IMR-90 (cell line): Measurements from ENCODE around the gene DYSF. TPM values are rescaled to one million over a fixed set of nuclear protein-coding genes. Genes with fewer than 3 reads are reported as not detected.

Experiments used
- ATAC-seq: fragments of 200-7000 bp; cut with Tn5 transposase; 2 replicates; pipeline ENCODE4 v1.9.1; 2020; ENCODE audit warnings: low read depth, mild to moderate bottlenecking, moderate library complexity
- BruUV-seq: library from RNA; stranded (reverse); fragments of 400-500 nt; replicated peaks from 2 replicates; lab custom pipeline; 2021; lab: Mats Ljungman, UMichigan
- CTCF ChIA-PET: fragments of 300-600 bp; formaldehyde crosslinking; extraction: SDS; loops from one replicate; lab custom pipeline; 2021; ENCODE audit warnings: antibody characterized with exemption; lab: Yijun Ruan, JAX
- POLR2A ChIA-PET: fragments of 300-600 bp; sonication (Branson Sonifier 250); formaldehyde crosslinking; loops from one replicate; lab custom pipeline; 2022; ENCODE audit warnings: antibody characterized with exemption; ENCODE audit not compliant: unreplicated experiment; lab: Charles Lee
- DNase-seq: peaks from one replicate; pipeline ENCODE4 v3.0.0; 2013
- H2AFZ ChIP-seq: replicated peaks from 2 replicates; pipeline ENCODE3; 2013; ENCODE audit warnings: low read length, mild to moderate bottlenecking; ENCODE audit not compliant: poor library complexity
- H2AK5ac ChIP-seq: 2 replicates; pipeline ENCODE4 v1.6.1; 2013; ENCODE audit warnings: low read depth, low read length, inconsistent platforms
- H2AK9ac ChIP-seq: replicated peaks from 2 replicates; pipeline ENCODE3; 2013; ENCODE audit warnings: mild to moderate bottlenecking, low read depth, low read length, moderate library complexity; ENCODE audit not compliant: poor library complexity
- H2BK120ac ChIP-seq: 2 replicates; pipeline ENCODE4 v1.6.1; 2013; ENCODE audit warnings: low read depth, low read length, inconsistent platforms
- H2BK15ac ChIP-seq: 3 replicates; pipeline ENCODE4 v1.6.1; 2013; ENCODE audit warnings: low read depth, low read length, inconsistent platforms
- H2BK20ac ChIP-seq: 2 replicates; pipeline ENCODE4 v1.6.1; 2013; ENCODE audit warnings: low read depth, mild to moderate bottlenecking, inconsistent platforms, low read length, moderate library complexity
- H2BK5ac ChIP-seq: 2 replicates; pipeline ENCODE4 v1.6.1; 2013; ENCODE audit warnings: mild to moderate bottlenecking, low read depth, low read length, inconsistent platforms; ENCODE audit not compliant: poor library complexity, severe bottlenecking
- H3K14ac ChIP-seq: replicated peaks from 2 replicates; pipeline ENCODE4 v1.6.1; 2013; ENCODE audit warnings: low read depth, low read length, inconsistent platforms
- H3K18ac ChIP-seq: 2 replicates; pipeline ENCODE4 v1.6.1; 2013; ENCODE audit warnings: low read depth, low read length, control low read depth
- H3K23ac ChIP-seq: 2 replicates; pipeline ENCODE4 v1.6.1; 2013; ENCODE audit warnings: low read depth, low read length, inconsistent platforms
- H3K27ac ChIP-seq: 2 replicates; pipeline ENCODE4 v1.5.1; 2013; ENCODE audit warnings: mild to moderate bottlenecking, control low read depth, low read length; ENCODE audit not compliant: insufficient read depth
- H3K27me3 ChIP-seq: 2 replicates; pipeline ENCODE4 v1.6.1; 2013; ENCODE audit warnings: low read length; ENCODE audit not compliant: control insufficient read depth, insufficient read depth
- H3K36me3 ChIP-seq: 2 replicates; pipeline ENCODE4 v1.6.1; 2013; ENCODE audit warnings: low read length, mixed read lengths; ENCODE audit not compliant: control insufficient read depth, insufficient read depth
- H3K4ac ChIP-seq: 2 replicates; pipeline ENCODE4 v1.6.1; 2013; ENCODE audit warnings: low read depth, low read length, inconsistent platforms
- H3K4me1 ChIP-seq: 2 replicates; pipeline ENCODE4 v1.6.1; 2013; ENCODE audit warnings: low read length, mixed read lengths; ENCODE audit not compliant: control insufficient read depth, insufficient read depth
- H3K4me2 ChIP-seq: 2 replicates; pipeline ENCODE4 v1.6.1; 2013; ENCODE audit warnings: low read depth, mild to moderate bottlenecking, control low read depth, low read length, moderate library complexity
- H3K4me3 ChIP-seq: 2 replicates; pipeline ENCODE4 v1.5.1; 2013; ENCODE audit warnings: low read depth, mild to moderate bottlenecking, control low read depth, low read length, moderate library complexity; ENCODE audit not compliant: insufficient read depth
- H3K56ac ChIP-seq: 2 replicates; pipeline ENCODE4 v1.6.1; 2013; ENCODE audit warnings: low read length, inconsistent platforms; ENCODE audit not compliant: insufficient read depth; ENCODE audit errors: extremely low read depth
- H3K79me1 ChIP-seq, 2 experiments: 2 replicates each; pipeline ENCODE4 v1.6.1; 2013; ENCODE audit warnings: low read length in 2 of 2, inconsistent platforms in 1 of 2, low read depth in 1 of 2
- H3K9ac ChIP-seq: 2 replicates; pipeline ENCODE4 v1.6.1; 2013; ENCODE audit warnings: low read depth, low read length, control low read depth
- H3K9me1 ChIP-seq: 2 replicates; pipeline ENCODE4 v1.6.1; 2013; ENCODE audit warnings: low read length, inconsistent platforms; ENCODE audit not compliant: insufficient read depth
- H3K9me3 ChIP-seq: 2 replicates; pipeline ENCODE4 v1.6.1; 2013; ENCODE audit warnings: low read length; ENCODE audit not compliant: control insufficient read depth, insufficient read depth
- H4K20me1 ChIP-seq: 2 replicates; pipeline ENCODE4 v1.6.1; 2013; ENCODE audit warnings: low read length, inconsistent platforms; ENCODE audit not compliant: insufficient read depth
- H4K5ac ChIP-seq: 2 replicates; pipeline ENCODE4 v1.6.1; 2013; ENCODE audit warnings: mild to moderate bottlenecking, low read depth, low read length, control low read depth
- H4K8ac ChIP-seq, 2 experiments: 2 replicates each; pipeline ENCODE4 v1.6.1; 2013; ENCODE audit warnings: low read depth in 2 of 2, low read length in 2 of 2, control low read depth in 1 of 2, inconsistent platforms in 1 of 2
- H4K91ac ChIP-seq: 2 replicates; pipeline ENCODE4 v1.6.1; 2013; ENCODE audit warnings: low read depth, low read length, inconsistent platforms; ENCODE audit not compliant: insufficient read depth
- CEBPB ChIP-seq: IDR thresholded peaks from 2 replicates; pipeline ENCODE4 v1.6.1; 2012; ENCODE audit warnings: low read depth, low read length, improper control_type of control experiment
- CHD1 ChIP-seq: IDR thresholded peaks from 2 replicates; pipeline ENCODE4 v1.6.1; 2012; ENCODE audit warnings: low read depth, low read length, improper control_type of control experiment
- MXI1 ChIP-seq: IDR thresholded peaks from 2 replicates; pipeline ENCODE4 v1.6.1; 2012; ENCODE audit warnings: low read depth, mild to moderate bottlenecking, low read length, moderate library complexity, borderline replicate concordance
- NFE2L2 ChIP-seq: fragments of 150-350 bp; IDR thresholded peaks from 2 replicates; pipeline ENCODE4 v1.6.1; 2016; ENCODE audit warnings: low read depth, mild to moderate bottlenecking, low read length
- RAD21 ChIP-seq: IDR thresholded peaks from 2 replicates; pipeline ENCODE4 v1.6.1; 2012; ENCODE audit warnings: low read length, improper control_type of control experiment
- RCOR1 ChIP-seq: IDR thresholded peaks from 2 replicates; pipeline ENCODE4 v1.6.1; 2012; ENCODE audit warnings: mild to moderate bottlenecking, low read length, improper control_type of control experiment; ENCODE audit not compliant: insufficient replicate concordance
- RFX5 ChIP-seq: IDR thresholded peaks from 2 replicates; pipeline ENCODE4 v1.8.0; 2012; ENCODE audit warnings: low read depth, mild to moderate bottlenecking, low read length, moderate library complexity
- SMC3 ChIP-seq: fragments of 150-350 bp; IDR thresholded peaks from 2 replicates; pipeline ENCODE4 v1.6.1; 2016; ENCODE audit warnings: low read depth, mild to moderate bottlenecking, antibody characterized with exemption, low read length, moderate library complexity
- USF2 ChIP-seq: fragments of 150-350 bp; IDR thresholded peaks from 2 replicates; pipeline ENCODE4 v1.6.1; 2017; ENCODE audit warnings: mild to moderate bottlenecking, antibody characterized with exemption, low read length, low read depth
- WGBS, 2 experiments: methylation state at CpG; one replicate each; pipeline versions ENCODE4 v1.1.5 to v1.1.7; 2013; ENCODE audit warnings: missing lambda C conversion rate in 2 of 2; ENCODE audit not compliant: insufficient read length in 1 of 2; ENCODE audit errors: extremely low coverage in 2 of 2; 5-methylcytosine and 5-hydroxymethylcytosine counted together
- dilution Hi-C: fragments of 300-500 bp; cut with HindIII; formaldehyde crosslinking; loops from one replicate; pipeline ENCODE4 v1.14.3; 2018; ENCODE audit warnings: low sequenced_read_pairs; ENCODE audit not compliant: unreplicated experiment
- in situ Hi-C: fragments of 300-500 bp; cut with MboI; formaldehyde crosslinking; loops from 3 replicates; pipeline ENCODE4 v1.14.3; 2019; ENCODE audit warnings: low sequenced_read_pairs, inconsistent platforms, mixed read lengths
- intact Hi-C: fragments of 100-400 bp; cut with micrococcal nuclease; formaldehyde crosslinking; loops from 2 replicates; pipeline ENCODE4 v1.10.0; 2022
- polyA plus RNA-seq, 3 experiments: library from polyadenylated mRNA; depleted of rRNA; stranded (reverse); fragments of >200 nt; gene quantifications; 2 replicates each; pipeline ENCODE4 v1.2.3, GENCODE V29; 2012; ENCODE audit warnings: low replicate concordance in 1 of 3
- total RNA-seq: library from RNA; depleted of rRNA; stranded (reverse); fragments of >200 nt; gene quantifications from 2 replicates; pipeline ENCODE4 v1.2.3, GENCODE V29; 2012
- TF ChIP-seq, protein P1 (sequence below): fragments of 150-350 bp; IDR thresholded peaks from 2 replicates; pipeline ENCODE4 v1.6.1; 2016; ENCODE audit warnings: low read depth, mild to moderate bottlenecking, low read length, moderate library complexity, borderline replicate concordance
- TF ChIP-seq, protein P2 (sequence below): conservative IDR thresholded peaks from 2 replicates; pipeline ENCODE4 v1.5.1; 2012; ENCODE audit warnings: mild to moderate bottlenecking, low read depth, low read length, improper control_type of control experiment

The DYSF gene
- total and polyA plus RNA-seq, 2 of the 4 experiments (the other 2 are of a cell fraction) = 0.09 to 0.18 TPM

DNA sequence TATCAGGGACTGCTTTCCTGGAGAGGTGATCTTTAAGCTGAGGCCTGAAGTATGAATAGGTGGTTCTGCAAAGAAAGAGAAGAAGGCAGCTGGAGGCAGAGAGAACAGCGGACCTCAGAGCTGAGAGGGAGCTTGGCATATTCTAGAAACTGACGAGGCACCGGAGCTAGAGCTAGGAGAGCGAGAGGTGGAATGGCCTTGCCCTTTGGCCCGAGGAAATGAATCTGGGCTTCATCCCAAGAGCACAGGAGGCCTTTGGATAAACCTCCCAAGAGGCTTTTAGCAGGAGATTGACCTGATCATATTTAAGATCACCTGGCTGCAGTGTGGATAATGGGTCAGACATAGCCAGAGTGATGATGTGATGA, 7.9 kb downstream of the DYSF start (continued):
- no peak for TF ChIP-seq MXI1
- TF ChIP-seq, protein P1, sequence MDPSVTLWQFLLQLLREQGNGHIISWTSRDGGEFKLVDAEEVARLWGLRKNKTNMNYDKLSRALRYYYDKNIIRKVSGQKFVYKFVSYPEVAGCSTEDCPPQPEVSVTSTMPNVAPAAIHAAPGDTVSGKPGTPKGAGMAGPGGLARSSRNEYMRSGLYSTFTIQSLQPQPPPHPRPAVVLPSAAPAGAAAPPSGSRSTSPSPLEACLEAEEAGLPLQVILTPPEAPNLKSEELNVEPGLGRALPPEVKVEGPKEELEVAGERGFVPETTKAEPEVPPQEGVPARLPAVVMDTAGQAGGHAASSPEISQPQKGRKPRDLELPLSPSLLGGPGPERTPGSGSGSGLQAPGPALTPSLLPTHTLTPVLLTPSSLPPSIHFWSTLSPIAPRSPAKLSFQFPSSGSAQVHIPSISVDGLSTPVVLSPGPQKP = no peak
- no peak for TF ChIP-seq RAD21

GRCh38 chr2:71462056-71462605, 8.8 kb downstream of the DYSF start:
- Histone ChIP-seq H3K14ac (no peak overlapping the region), H3K27ac (no peak overlapping the region), H3K79me1 (no peaks in the 10 kb centered on the region), H2AK9ac (no peak overlapping the region), H3K23ac (no peak overlapping the region), H4K91ac (no peak overlapping the region), H3K56ac (no peak overlapping the region), H3K9ac (no peak overlapping the region), H4K5ac (no peak overlapping the region), H3K4me1 (peaks cover 3% of the 10 kb centered on the region; the same call in 1 of the 2 replicates), H3K4me2 (no peak overlapping the region), H4K20me1 (no peaks in the 10 kb centered on the region), H3K9me1 (no peaks in the 10 kb centered on the region; the same call in 1 of the 2 replicates), H3K36me3 (no peaks in the 10 kb centered on the region), H3K27me3 (peaks cover 47% of the 10 kb centered on the region), H2BK5ac (no peak overlapping the region), H2AK5ac (no peak overlapping the region), H3K18ac (no peak overlapping the region), H3K4ac (no peak overlapping the region), H3K4me3 (no peak overlapping the region), H2BK120ac (no peak overlapping the region), H4K8ac (no peak overlapping the region), H2AFZ (no peak overlapping the region), H2BK20ac (no peak overlapping the region), H2BK15ac (no peak overlapping the region), H3K9me3 (peaks cover 8% of the 10 kb centered on the region)
- ChIA-PET POLR2A (no interaction called here), CTCF (interaction anchor here (0.9 to 1.5 kb wide), 2 partner anchors 47 to 62 kb away, joined by 3 to 5 read pairs; no protein-coding TSS in a partner anchor)
- ATAC-seq (no peak), DNase-seq (no peak)
- WGBS, 2 experiments = 100% methylated on average over 2 of the region's 8 CpGs; no CpG with 5 or more reads in 1 of the 2 experiments
- no TSS peak for BruUV-seq
- dilution Hi-C loops (no loop called here), intact Hi-C loops (no loop called here), in situ Hi-C loops (no loop called here)
- TF ChIP-seq RCOR1 (no peak), MXI1 (no peak), CHD1 (no peak), RFX5 (no peak), NFE2L2 (no peak), USF2 (no peak), SMC3 (no peak), CEBPB (no peak)
- TF ChIP-seq, protein P2, sequence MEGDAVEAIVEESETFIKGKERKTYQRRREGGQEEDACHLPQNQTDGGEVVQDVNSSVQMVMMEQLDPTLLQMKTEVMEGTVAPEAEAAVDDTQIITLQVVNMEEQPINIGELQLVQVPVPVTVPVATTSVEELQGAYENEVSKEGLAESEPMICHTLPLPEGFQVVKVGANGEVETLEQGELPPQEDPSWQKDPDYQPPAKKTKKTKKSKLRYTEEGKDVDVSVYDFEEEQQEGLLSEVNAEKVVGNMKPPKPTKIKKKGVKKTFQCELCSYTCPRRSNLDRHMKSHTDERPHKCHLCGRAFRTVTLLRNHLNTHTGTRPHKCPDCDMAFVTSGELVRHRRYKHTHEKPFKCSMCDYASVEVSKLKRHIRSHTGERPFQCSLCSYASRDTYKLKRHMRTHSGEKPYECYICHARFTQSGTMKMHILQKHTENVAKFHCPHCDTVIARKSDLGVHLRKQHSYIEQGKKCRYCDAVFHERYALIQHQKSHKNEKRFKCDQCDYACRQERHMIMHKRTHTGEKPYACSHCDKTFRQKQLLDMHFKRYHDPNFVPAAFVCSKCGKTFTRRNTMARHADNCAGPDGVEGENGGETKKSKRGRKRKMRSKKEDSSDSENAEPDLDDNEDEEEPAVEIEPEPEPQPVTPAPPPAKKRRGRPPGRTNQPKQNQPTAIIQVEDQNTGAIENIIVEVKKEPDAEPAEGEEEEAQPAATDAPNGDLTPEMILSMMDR = no peak
- TF ChIP-seq, protein P1 = no peak
